ENCODE measurements around the gene GNAO1.

The GNAO1 gene

GRCh38 chr16:56356276-56357240 lies 165.3 kb downstream of the GNAO1 start:
- ATAC-seq (replicated peaks) (peak; percentile 92), DNase-seq (peak; percentile 36 to 47 (median 47))
- Mint-ChIP-seq H3K36me3 (ENCODE audit: insufficient read depth) (peaks cover 4% of the 10 kb centered on the region), H3K4me3 (peak overlapping the region; percentile 86 to 92), H3K4me1 (ENCODE audit: low read depth in 2 of 2) (peaks cover 15 to 22% of the 10 kb centered on the region in 2 donors), H3K27ac (peak overlapping the region; percentile 94 to 96), H3K9me3 (no peaks in the 10 kb centered on the region), H3K27me3 (no peaks in the 10 kb centered on the region)

- no peaks in the 10 kb centered on the region for H3K9me3 Mint-ChIP-seq
- H3K27ac Mint-ChIP-seq, result peak overlapping the region; percentile 94 to 96
- peaks cover 15 to 20% of the 10 kb centered on the region in 2 donors for H3K4me1 Mint-ChIP-seq (ENCODE audit: low read depth in 2 of 2)
- H3K4me3 Mint-ChIP-seq, result peak overlapping the region; percentile 86 to 92
- H3K36me3 Mint-ChIP-seq (ENCODE audit: insufficient read depth), result peaks cover 8% of the 10 kb centered on the region
- ATAC-seq (replicated peaks) (no peak), DNase-seq (no peak)
- no peaks in the 10 kb centered on the region for H3K27me3 Mint-ChIP-seq
Measured at GRCh38 chr16:56357241-56357764, 166.0 kb downstream of the GNAO1 start.

GRCh38 chr16:56357765-56358322 lies 166.6 kb downstream of the GNAO1 start:
- H3K4me1 Mint-ChIP-seq (ENCODE audit: low read depth in 2 of 2), result peaks cover 15 to 20% of the 10 kb centered on the region in 2 donors
- H3K9me3 Mint-ChIP-seq, result no peaks in the 10 kb centered on the region
- H3K27ac Mint-ChIP-seq, result peak overlapping the region; percentile 94 to 96
- no peaks in the 10 kb centered on the region for H3K27me3 Mint-ChIP-seq
- DNase-seq (no peak), ATAC-seq (replicated peaks) (no peak)
- peaks cover 10% of the 10 kb centered on the region for H3K36me3 Mint-ChIP-seq (ENCODE audit: insufficient read depth)
- peak overlapping the region; percentile 57 to 86 for H3K4me3 Mint-ChIP-seq

- ATAC-seq (replicated peaks) (no peak), DNase-seq (no peak)
- H3K4me3 Mint-ChIP-seq, result no peak overlapping the region
- peaks cover 28% of the 10 kb centered on the region for H3K36me3 Mint-ChIP-seq (ENCODE audit: insufficient read depth)
- peak overlapping the region; percentile 57 to 81 for H3K27ac Mint-ChIP-seq
- H3K9me3 Mint-ChIP-seq, result no peaks in the 10 kb centered on the region
- H3K4me1 Mint-ChIP-seq (ENCODE audit: low read depth in 2 of 2), result peaks cover 15 to 17% of the 10 kb centered on the region in 2 donors
- no peaks in the 10 kb centered on the region for H3K27me3 Mint-ChIP-seq
Measured at GRCh38 chr16:56360117-56361008, 169.1 kb downstream of the GNAO1 start.

GRCh38 chr16:56362057-56362655 lies 170.9 kb downstream of the GNAO1 start:
- DNase-seq (no peak), ATAC-seq (replicated peaks) (no peak)
- no peaks in the 10 kb centered on the region for H3K27me3 Mint-ChIP-seq
- H3K4me1 Mint-ChIP-seq (ENCODE audit: low read depth in 2 of 2), result peaks cover 3 to 7% of the 10 kb centered on the region in 2 donors
- H3K36me3 Mint-ChIP-seq (ENCODE audit: insufficient read depth), result peaks cover 39% of the 10 kb centered on the region
- H3K4me3 Mint-ChIP-seq, result no peak overlapping the region
- H3K9me3 Mint-ChIP-seq, result no peaks in the 10 kb centered on the region
- peak overlapping the region in 1 of 2 donors; percentile 59 for H3K27ac Mint-ChIP-seq

GRCh38 chr16:56362706-56363105 lies 171.4 kb downstream of the GNAO1 start:
- DNase-seq, result no peak
- no peak for ATAC-seq (replicated peaks)
- H3K36me3 Mint-ChIP-seq (ENCODE audit: insufficient read depth), result peaks cover 43% of the 10 kb centered on the region
- H3K4me3 Mint-ChIP-seq, result no peak overlapping the region
- peaks cover 0 to 3% of the 10 kb centered on the region in 2 donors for H3K4me1 Mint-ChIP-seq (ENCODE audit: low read depth in 2 of 2)
- H3K9me3 Mint-ChIP-seq, result no peaks in the 10 kb centered on the region
- H3K27me3 Mint-ChIP-seq, result no peaks in the 10 kb centered on the region
- peak overlapping the region in 1 of 2 donors; percentile 59 for H3K27ac Mint-ChIP-seq

- no peak for ATAC-seq (replicated peaks)
- H3K9me3 Mint-ChIP-seq, result no peaks in the 10 kb centered on the region
- no peaks in the 10 kb centered on the region for H3K27me3 Mint-ChIP-seq
- DNase-seq, result no peak
- no peaks in the 10 kb centered on the region for H3K4me1 Mint-ChIP-seq (ENCODE audit: low read depth in 2 of 2)
- no peak overlapping the region for H3K4me3 Mint-ChIP-seq
- H3K27ac Mint-ChIP-seq, result peak overlapping the region in 1 of 2 donors; percentile 59
- H3K36me3 Mint-ChIP-seq (ENCODE audit: insufficient read depth), result peaks cover 47% of the 10 kb centered on the region
Measured at GRCh38 chr16:56363181-56363716, 172.0 kb downstream of the GNAO1 start.

- no peaks in the 10 kb centered on the region for H3K9me3 Mint-ChIP-seq
- no peaks in the 10 kb centered on the region for H3K4me1 Mint-ChIP-seq (ENCODE audit: low read depth in 2 of 2)
- no peak overlapping the region for H3K4me3 Mint-ChIP-seq
- no peaks in the 10 kb centered on the region for H3K27me3 Mint-ChIP-seq
- H3K27ac Mint-ChIP-seq, result no peak overlapping the region
- ATAC-seq (replicated peaks), result no peak
- H3K36me3 Mint-ChIP-seq (ENCODE audit: insufficient read depth), result peaks cover 50% of the 10 kb centered on the region
- no peak for DNase-seq
Measured at GRCh38 chr16:56363781-56364565, 172.7 kb downstream of the GNAO1 start.

- Mint-ChIP-seq H3K36me3 (ENCODE audit: insufficient read depth) (peaks cover 50% of the 10 kb centered on the region), H3K9me3 (no peaks in the 10 kb centered on the region), H3K4me3 (no peak overlapping the region), H3K27me3 (no peaks in the 10 kb centered on the region), H3K27ac (no peak overlapping the region), H3K4me1 (ENCODE audit: low read depth in 2 of 2) (no peaks in the 10 kb centered on the region)
- DNase-seq (no peak), ATAC-seq (replicated peaks) (no peak)
Measured at GRCh38 chr16:56364865-56365264, 173.6 kb downstream of the GNAO1 start.

GRCh38 chr16:56365552-56365951 lies 174.3 kb downstream of the GNAO1 start:
- DNase-seq (no peak), ATAC-seq (replicated peaks) (no peak)
- Mint-ChIP-seq H3K27ac (no peak overlapping the region), H3K9me3 (no peaks in the 10 kb centered on the region), H3K36me3 (ENCODE audit: insufficient read depth) (peaks cover 50% of the 10 kb centered on the region), H3K4me1 (ENCODE audit: low read depth in 2 of 2) (no peaks in the 10 kb centered on the region), H3K4me3 (no peak overlapping the region), H3K27me3 (no peaks in the 10 kb centered on the region)

GRCh38 chr16:56366945-56367344 lies 175.7 kb downstream of the GNAO1 start:
- no peak for DNase-seq
- no peak for ATAC-seq (replicated peaks)
- no peaks in the 10 kb centered on the region for H3K4me1 Mint-ChIP-seq (ENCODE audit: low read depth in 2 of 2)
- no peaks in the 10 kb centered on the region for H3K9me3 Mint-ChIP-seq
- no peak overlapping the region for H3K4me3 Mint-ChIP-seq
- no peaks in the 10 kb centered on the region for H3K27me3 Mint-ChIP-seq
- no peak overlapping the region for H3K27ac Mint-ChIP-seq
- peaks cover 44% of the 10 kb centered on the region for H3K36me3 Mint-ChIP-seq (ENCODE audit: insufficient read depth)

GRCh38 chr16:56367764-56368163 lies 176.5 kb downstream of the GNAO1 start:
- no peak overlapping the region for H3K4me3 Mint-ChIP-seq
- ATAC-seq (replicated peaks) (no peak), DNase-seq (no peak)
- no peak overlapping the region for H3K27ac Mint-ChIP-seq
- no peaks in the 10 kb centered on the region for H3K9me3 Mint-ChIP-seq
- peaks cover 6 to 7% of the 10 kb centered on the region in 2 donors for H3K4me1 Mint-ChIP-seq (ENCODE audit: low read depth in 2 of 2)
- H3K27me3 Mint-ChIP-seq, result no peaks in the 10 kb centered on the region
- peaks cover 43% of the 10 kb centered on the region for H3K36me3 Mint-ChIP-seq (ENCODE audit: insufficient read depth)
